ENCODE results near the gene SH2D3A.
"Not testable (repeated sequence)": the region's sequence is repeated elsewhere in the genome, so short reads cannot be mapped to it uniquely, and the experiment has no call there.

SH2D3A gene

GRCh38 chr19:6754653-6755463 lies 12.4 kb downstream of the SH2D3A start:
- no peak for DNase-seq (ENCODE audit: low read depth)

GRCh38 chr19:6754136-6754535 lies 13.1 kb downstream of the SH2D3A start:
- no peak for DNase-seq (ENCODE audit: low read depth)

- peak; percentile 81 for DNase-seq (ENCODE audit: low read depth)
These were observed 13.8 kb downstream of the SH2D3A start for GRCh38 chr19:6753178-6754031.

GRCh38 chr19:6752256-6753177 lies 14.7 kb downstream of the SH2D3A start:
- DNase-seq (ENCODE audit: low read depth) = no peak

GRCh38 chr19:6751189-6751588 lies 16.0 kb downstream of the SH2D3A start:
- no peak for DNase-seq (ENCODE audit: low read depth)

GRCh38 chr19:6750062-6750461 lies 17.2 kb downstream of the SH2D3A start:
- no peak for DNase-seq (ENCODE audit: low read depth)

- DNase-seq (ENCODE audit: low read depth) = not testable (repeated sequence)
These were observed 18.7 kb downstream of the SH2D3A start for GRCh38 chr19:6748543-6748942.

GRCh38 chr19:6745965-6746364 lies 21.3 kb downstream of the SH2D3A start:
- no peak for DNase-seq (ENCODE audit: low read depth)

GRCh38 chr19:6744381-6745301 lies 22.6 kb downstream of the SH2D3A start:
- DNase-seq (ENCODE audit: low read depth) = no peak

GRCh38 chr19:6743714-6744380 lies 23.4 kb downstream of the SH2D3A start:
- no peak for DNase-seq (ENCODE audit: low read depth)

GRCh38 chr19:6743066-6743465 lies 24.2 kb downstream of the SH2D3A start:
- no peak for DNase-seq (ENCODE audit: low read depth)

- DNase-seq (ENCODE audit: low read depth) = no peak
These were observed 26.5 kb downstream of the SH2D3A start for GRCh38 chr19:6740589-6741343.

- no peak for DNase-seq (ENCODE audit: low read depth)
These were observed 27.2 kb downstream of the SH2D3A start for GRCh38 chr19:6739883-6740588.

GRCh38 chr19:6739390-6739882 lies 27.8 kb downstream of the SH2D3A start, which contains the start of gene TRIP10:
TSS of gene TRIP10 (plus strand) at chr19:6739680. CDS start at chr19:6739762, 82 bp downstream.
- DNase-seq (ENCODE audit: low read depth) = peak; percentile 79

- DNase-seq (ENCODE audit: low read depth) = no peak
These were observed 28.3 kb downstream of the SH2D3A start for GRCh38 chr19:6738787-6739389.

- DNase-seq (ENCODE audit: low read depth) = peak; percentile 70
These were observed 29.1 kb downstream of the SH2D3A start for GRCh38 chr19:6737873-6738786.

- DNase-seq (ENCODE audit: low read depth) = peak; percentile 99
These were observed 29.9 kb downstream of the SH2D3A start, which contains the start of gene GPR108 for GRCh38 chr19:6737284-6737872. TSS of gene GPR108 (minus strand) at chr19:6737580. CDS start at chr19:6737576, 4 bp downstream.
